NCI-H510A (cell line): Measurements from ENCODE around the gene HSD17B3.
"Not testable (repeated sequence)": the region's sequence is repeated elsewhere in the genome, so short reads cannot be mapped to it uniquely, and the experiment has no call there.

ENCODE experiments used
- DNase-seq: peaks from one replicate; lab custom pipeline; 2025; lab: John Stamatoyannopoulos, UW

The HSD17B3 gene

GRCh38 chr9:96193236-96193755 lies 108.7 kb downstream of the HSD17B3 start:
- DNase-seq: no peak

GRCh38 chr9:96192710-96193109 lies 109.3 kb downstream of the HSD17B3 start:
- no peak for DNase-seq

DNA sequence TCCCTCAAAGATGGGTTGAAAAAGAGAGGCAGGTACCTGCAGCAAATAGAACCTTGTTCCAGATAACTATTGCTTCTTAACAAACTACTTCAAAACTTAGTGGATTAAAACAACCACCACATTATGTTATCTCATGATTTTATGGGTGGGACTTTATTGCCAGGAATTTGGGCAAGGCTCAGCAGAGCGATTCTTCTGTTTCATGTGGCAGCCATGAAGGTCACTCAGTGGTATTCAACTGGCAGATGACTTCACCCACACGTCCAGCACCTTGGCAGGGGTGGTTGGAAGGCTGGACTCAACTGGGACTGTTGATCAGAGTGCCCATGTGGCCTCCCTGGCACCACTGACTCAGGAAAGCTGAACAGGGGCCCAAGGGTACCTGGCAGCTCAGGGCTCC lies 112.0 kb downstream of the HSD17B3 start:
- no peak for DNase-seq

DNA sequence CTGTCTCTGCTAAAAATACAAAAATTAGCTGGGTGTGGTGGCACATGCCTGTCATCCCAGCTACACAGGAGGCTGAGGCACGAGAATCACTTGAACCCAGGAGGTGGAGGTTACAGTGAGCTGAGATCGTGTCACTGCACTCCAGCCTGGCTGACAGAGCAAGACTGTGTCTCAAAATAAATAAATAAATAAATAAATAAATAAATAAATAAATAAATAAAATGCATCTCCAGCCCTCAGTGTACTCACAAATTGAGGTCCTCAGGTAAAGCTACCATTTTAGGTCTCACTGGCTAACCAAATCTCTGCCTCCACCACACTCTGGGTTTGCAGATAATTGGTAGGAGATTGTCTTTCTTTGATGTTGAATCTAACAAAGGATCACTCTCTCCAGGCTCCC lies 112.4 kb downstream of the HSD17B3 start:
- not testable (repeated sequence) for DNase-seq

- no peak for DNase-seq
These were observed 113.4 kb downstream of the HSD17B3 start for GRCh38 chr9:96188571-96188970.

GRCh38 chr9:96187151-96187555 lies 114.8 kb downstream of the HSD17B3 start:
- no peak for DNase-seq

- no peak for DNase-seq
These were observed 115.4 kb downstream of the HSD17B3 start for GRCh38 chr9:96186591-96187011.

- DNase-seq: no peak
These were observed 116.3 kb downstream of the HSD17B3 start for GRCh38 chr9:96185518-96186156.
